Loucy (cell line): ENCODE measurements around the gene SLC26A11.

Experiments used
- H2AFZ ChIP-seq: fragments of 200-600 bp; sonication (generic); 2 replicates; pipeline ENCODE4 v1.6.0; 2016; ENCODE audit warnings: antibody characterized with exemption, mild to moderate bottlenecking, low read length, moderate library complexity
- H3F3A ChIP-seq: fragments of 200-600 bp; 2 replicates; pipeline ENCODE4 v1.6.0; 2016; ENCODE audit warnings: antibody characterized with exemption, low read depth, mild to moderate bottlenecking
- H3K27me3 ChIP-seq: fragments of 200-600 bp; sonication (generic); 2 replicates; pipeline ENCODE4 v1.6.1; 2014; ENCODE audit warnings: low read length, mild to moderate bottlenecking; ENCODE audit not compliant: insufficient read depth, poor library complexity, severe bottlenecking
- H3K36me3 ChIP-seq: fragments of 200-600 bp; sonication (generic); 2 replicates; pipeline ENCODE4 v1.6.1; 2016; ENCODE audit warnings: low read length; ENCODE audit not compliant: insufficient read depth
- H3K4me1 ChIP-seq: fragments of 200-600 bp; sonication (generic); 2 replicates; pipeline ENCODE4 v1.5.1; 2014; ENCODE audit warnings: low read length, mild to moderate bottlenecking; ENCODE audit not compliant: insufficient read depth, poor library complexity, severe bottlenecking
- H3K4me2 ChIP-seq: fragments of 200-600 bp; sonication (generic); 2 replicates; pipeline ENCODE4 v1.6.0; 2014; ENCODE audit warnings: antibody characterized with exemption, low read length, low read depth, mild to moderate bottlenecking; ENCODE audit not compliant: poor library complexity, severe bottlenecking
- H3K4me3 ChIP-seq: fragments of 200-600 bp; sonication (generic); 2 replicates; pipeline ENCODE4 v1.5.1; 2014; ENCODE audit warnings: low read length, mild to moderate bottlenecking, mixed read lengths; ENCODE audit not compliant: poor library complexity, severe bottlenecking
- H3K79me2 ChIP-seq: fragments of 200-600 bp; sonication (generic); 2 replicates; pipeline ENCODE4 v1.6.1; 2014; ENCODE audit warnings: low read length; ENCODE audit not compliant: insufficient read depth
- H3K9ac ChIP-seq: fragments of 200-600 bp; sonication (generic); 2 replicates; pipeline ENCODE4 v1.6.0; 2014; ENCODE audit warnings: mild to moderate bottlenecking, low read depth, low read length, moderate library complexity; ENCODE audit not compliant: poor library complexity, severe bottlenecking
- H3K9me2 ChIP-seq: fragments of 200-600 bp; sonication (generic); replicated peaks from 2 replicates; pipeline ENCODE4 v1.6.1; 2016; ENCODE audit warnings: low read depth, low read length, mixed read lengths
- H3K9me3 ChIP-seq: fragments of 200-600 bp; sonication (generic); 2 replicates; pipeline ENCODE4 v1.6.1; 2014; ENCODE audit warnings: mild to moderate bottlenecking, antibody characterized with exemption, low read length, low read depth; ENCODE audit not compliant: insufficient read depth
- H4K20me1 ChIP-seq: fragments of 200-600 bp; sonication (generic); 2 replicates; pipeline ENCODE4 v1.6.0; 2014; ENCODE audit warnings: antibody characterized with exemption, low read length, mild to moderate bottlenecking; ENCODE audit not compliant: insufficient read depth, poor library complexity, severe bottlenecking
- EZH2phosphoT487 ChIP-seq: fragments of 200-600 bp; IDR thresholded peaks from 2 replicates; pipeline ENCODE4 v1.6.1; 2018; ENCODE audit warnings: antibody characterized with exemption, mild to moderate bottlenecking, moderate library complexity, borderline replicate concordance
- TF ChIP-seq, protein P1 (sequence below): fragments of 200-600 bp; sonication (generic); conservative IDR thresholded peaks from 2 replicates; pipeline ENCODE4 v1.5.1; 2014; ENCODE audit warnings: mild to moderate bottlenecking, antibody characterized with exemption, low read length

SLC26A11 gene

DNA sequence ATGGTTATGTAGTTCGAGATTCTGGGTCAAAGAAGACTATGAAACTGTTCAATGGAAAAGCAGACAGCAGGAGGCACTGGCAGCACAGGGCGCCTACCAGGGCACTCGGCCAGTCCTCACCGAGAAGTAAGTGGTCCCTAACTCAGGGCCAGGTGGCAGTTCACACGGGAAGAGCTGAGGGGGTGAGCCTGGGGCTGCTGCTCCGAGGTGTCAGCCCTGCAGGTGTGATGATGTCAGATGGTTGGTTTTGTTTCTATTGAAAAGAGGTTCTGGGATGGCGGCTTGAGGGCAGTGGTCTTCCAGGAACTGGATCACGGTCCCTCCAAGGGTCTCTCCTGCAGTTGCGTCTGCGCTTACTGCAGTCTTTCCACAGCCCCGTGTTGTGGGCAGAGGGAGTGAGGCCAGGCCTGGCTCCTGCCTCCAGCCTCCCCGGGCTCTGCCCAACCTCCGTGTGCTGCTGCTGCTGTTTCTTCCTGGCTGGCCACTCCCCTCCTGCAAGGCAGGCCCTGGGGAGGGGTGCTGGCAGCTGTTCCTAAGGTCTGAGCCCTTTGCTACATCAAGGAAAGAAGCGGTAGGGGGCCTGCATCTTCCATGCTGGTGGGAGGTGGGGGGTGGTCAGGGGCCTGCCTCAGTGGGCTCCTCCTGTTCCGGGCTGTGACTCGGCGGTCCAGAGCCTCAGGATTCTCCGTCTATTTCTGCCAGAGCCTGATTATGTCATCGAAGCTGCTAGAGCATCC, 63.1 kb downstream of the SLC26A11 start:
- TF ChIP-seq, protein P1, sequence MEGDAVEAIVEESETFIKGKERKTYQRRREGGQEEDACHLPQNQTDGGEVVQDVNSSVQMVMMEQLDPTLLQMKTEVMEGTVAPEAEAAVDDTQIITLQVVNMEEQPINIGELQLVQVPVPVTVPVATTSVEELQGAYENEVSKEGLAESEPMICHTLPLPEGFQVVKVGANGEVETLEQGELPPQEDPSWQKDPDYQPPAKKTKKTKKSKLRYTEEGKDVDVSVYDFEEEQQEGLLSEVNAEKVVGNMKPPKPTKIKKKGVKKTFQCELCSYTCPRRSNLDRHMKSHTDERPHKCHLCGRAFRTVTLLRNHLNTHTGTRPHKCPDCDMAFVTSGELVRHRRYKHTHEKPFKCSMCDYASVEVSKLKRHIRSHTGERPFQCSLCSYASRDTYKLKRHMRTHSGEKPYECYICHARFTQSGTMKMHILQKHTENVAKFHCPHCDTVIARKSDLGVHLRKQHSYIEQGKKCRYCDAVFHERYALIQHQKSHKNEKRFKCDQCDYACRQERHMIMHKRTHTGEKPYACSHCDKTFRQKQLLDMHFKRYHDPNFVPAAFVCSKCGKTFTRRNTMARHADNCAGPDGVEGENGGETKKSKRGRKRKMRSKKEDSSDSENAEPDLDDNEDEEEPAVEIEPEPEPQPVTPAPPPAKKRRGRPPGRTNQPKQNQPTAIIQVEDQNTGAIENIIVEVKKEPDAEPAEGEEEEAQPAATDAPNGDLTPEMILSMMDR: no peak
- no peak for TF ChIP-seq EZH2phosphoT487
- no peaks in the 10 kb centered on the region for H3K27me3 ChIP-seq
- no peaks in the 10 kb centered on the region for H3K9me3 ChIP-seq
- no peak overlapping the region for H3K4me3 ChIP-seq
- peaks cover 6% of the 10 kb centered on the region; the same call in 1 of the 2 replicates for H3K36me3 ChIP-seq
- H4K20me1 ChIP-seq: peaks cover 2% of the 10 kb centered on the region
- H3F3A ChIP-seq: no peaks in the 10 kb centered on the region
- H3K4me2 ChIP-seq: no peak overlapping the region
- no peaks in the 10 kb centered on the region for H3K4me1 ChIP-seq
- no peaks in the 10 kb centered on the region for H3K9me2 ChIP-seq
- no peak overlapping the region for H3K9ac ChIP-seq
- no peaks in the 10 kb centered on the region; the same call in 1 of the 2 replicates for H3K79me2 ChIP-seq
- H2AFZ ChIP-seq: no peak overlapping the region

DNA sequence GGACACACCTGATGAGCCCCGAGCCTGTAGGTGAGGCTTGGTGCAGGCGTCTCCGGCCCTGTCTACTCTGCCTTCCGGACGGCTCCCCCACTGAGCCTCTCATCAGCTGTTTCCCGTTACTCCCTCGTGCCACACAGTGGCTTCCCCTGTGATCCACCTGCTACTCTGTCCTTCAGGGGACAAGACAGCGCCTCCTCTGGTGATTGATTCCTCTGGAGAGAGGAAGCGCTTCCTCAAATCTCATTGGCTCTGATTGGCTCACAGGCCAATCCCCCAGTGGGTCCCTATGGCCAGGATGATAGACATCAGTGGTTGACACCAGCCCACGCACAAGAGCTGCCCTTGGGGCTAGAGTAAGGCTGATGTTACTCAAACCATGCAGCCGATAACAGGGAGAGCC, 64.4 kb downstream of the SLC26A11 start:
- no peaks in the 10 kb centered on the region; the same call in 1 of the 2 replicates for H3K79me2 ChIP-seq
- no peaks in the 10 kb centered on the region for H3F3A ChIP-seq
- TF ChIP-seq, protein P1: no peak
- TF ChIP-seq EZH2phosphoT487: no peak
- H3K4me1 ChIP-seq: no peaks in the 10 kb centered on the region
- H3K9me3 ChIP-seq: no peaks in the 10 kb centered on the region
- H3K4me3 ChIP-seq: no peak overlapping the region
- H2AFZ ChIP-seq: no peak overlapping the region
- H3K9me2 ChIP-seq: no peaks in the 10 kb centered on the region
- no peaks in the 10 kb centered on the region for H4K20me1 ChIP-seq
- no peak overlapping the region for H3K4me2 ChIP-seq
- H3K9ac ChIP-seq: no peak overlapping the region
- H3K36me3 ChIP-seq: peaks cover 12% of the 10 kb centered on the region; the same call in 1 of the 2 replicates
- H3K27me3 ChIP-seq: no peaks in the 10 kb centered on the region

DNA sequence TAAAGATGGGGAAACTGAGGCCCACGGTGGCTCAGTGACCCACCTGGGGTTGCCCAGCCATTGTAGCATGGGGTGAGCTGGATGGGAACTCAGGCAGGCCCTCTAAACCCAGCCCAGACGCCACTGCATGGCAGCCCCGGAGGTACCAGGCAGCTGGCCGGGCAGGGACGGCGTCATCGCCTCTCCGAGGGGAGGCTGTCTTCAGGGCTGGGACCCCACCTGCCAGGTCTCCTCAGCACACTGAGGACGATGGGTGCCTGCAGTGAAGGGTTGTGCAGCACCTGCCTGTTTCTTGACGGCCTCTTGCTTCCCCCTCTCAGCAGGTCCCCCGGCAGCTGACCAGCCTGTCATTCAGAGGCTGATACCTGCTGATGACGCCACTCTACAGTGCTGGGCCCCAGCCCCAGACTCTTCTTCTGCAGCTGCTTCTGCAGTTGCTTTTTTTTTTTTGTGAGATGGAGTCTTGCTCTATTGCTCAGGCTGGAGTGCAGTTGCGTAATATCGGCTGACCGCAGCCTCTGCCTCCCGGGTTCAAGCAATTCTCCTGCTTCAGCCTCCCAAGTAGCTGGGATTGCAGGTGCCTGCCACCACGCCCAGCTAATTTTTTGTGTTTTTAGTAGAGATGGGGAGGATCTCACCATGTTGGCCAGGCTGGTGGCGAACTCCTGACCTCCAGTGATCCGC, 65.2 kb downstream of the SLC26A11 start:
- no peaks in the 10 kb centered on the region for H3F3A ChIP-seq
- TF ChIP-seq EZH2phosphoT487: no peak
- TF ChIP-seq, protein P1: no peak
- H3K9me3 ChIP-seq: no peaks in the 10 kb centered on the region
- no peak overlapping the region for H2AFZ ChIP-seq
- H3K4me2 ChIP-seq: no peak overlapping the region
- no peaks in the 10 kb centered on the region for H3K27me3 ChIP-seq
- H3K4me3 ChIP-seq: no peak overlapping the region
- no peaks in the 10 kb centered on the region; the same call in 1 of the 2 replicates for H3K79me2 ChIP-seq
- H3K9ac ChIP-seq: no peak overlapping the region
- H3K4me1 ChIP-seq: no peaks in the 10 kb centered on the region
- H4K20me1 ChIP-seq: no peaks in the 10 kb centered on the region
- H3K36me3 ChIP-seq: peaks cover 19% of the 10 kb centered on the region; the same call in 1 of the 2 replicates
- no peaks in the 10 kb centered on the region for H3K9me2 ChIP-seq
